SK-N-SH treated with all-trans-retinoic acid at 6 μM for 48 hours (cell line): ENCODE results near the gene VAC14.

Source experiments
- ATAC-seq: fragments of 200-7000 bp; cut with Tn5 transposase; 3 replicates; pipeline ENCODE4 v1.9.1; 2020; ENCODE audit warnings: mild to moderate bottlenecking, moderate library complexity
- ARNTL ChIP-seq: fragments of 450-650 bp; formaldehyde crosslinking; IDR thresholded peaks from 2 replicates; pipeline ENCODE4 v1.5.0; 2020; ENCODE audit warnings: low read depth, mild to moderate bottlenecking, moderate library complexity, borderline replicate concordance
- BACH2 ChIP-seq: fragments of 250-450 bp; sonication (Bioruptor Pico); IDR thresholded peaks from 2 replicates; pipeline ENCODE4 v1.9.0; 2021; ENCODE audit warnings: mild to moderate bottlenecking, borderline replicate concordance
- CREB5 ChIP-seq: fragments of 250-450 bp; sonication (Bioruptor Pico); IDR thresholded peaks from 2 replicates; pipeline ENCODE4 v1.5.1; 2020; ENCODE audit warnings: low read depth, mild to moderate bottlenecking, moderate library complexity
- CSDC2 ChIP-seq: fragments of 250-450 bp; sonication (Bioruptor Pico); IDR thresholded peaks from 2 replicates; pipeline ENCODE4 v1.5.0; 2020; ENCODE audit warnings: mild to moderate bottlenecking, moderate library complexity
- ESRRG ChIP-seq: fragments of 250-450 bp; sonication (Bioruptor Pico); IDR thresholded peaks from 2 replicates; pipeline ENCODE4 v1.6.1; 2021; ENCODE audit warnings: mild to moderate bottlenecking
- GLIS3 ChIP-seq: fragments of 250-450 bp; sonication (Bioruptor Pico); IDR thresholded peaks from 2 replicates; pipeline ENCODE4 v1.5.0; 2020; ENCODE audit warnings: mild to moderate bottlenecking, moderate library complexity
- ISL1 ChIP-seq: fragments of 250-450 bp; sonication (Bioruptor Pico); IDR thresholded peaks from 2 replicates; pipeline ENCODE4 v2.1.2; 2022; ENCODE audit warnings: mild to moderate bottlenecking, moderate library complexity
- OSR1 ChIP-seq: fragments of 250-450 bp; sonication (Bioruptor Pico); IDR thresholded peaks from 2 replicates; pipeline ENCODE4 v1.8.0; 2022; ENCODE audit warnings: moderate library complexity, mild to moderate bottlenecking, inconsistent platforms
- PATZ1 ChIP-seq: fragments of 250-450 bp; sonication (Bioruptor Pico); IDR thresholded peaks from 2 replicates; pipeline ENCODE4 v1.8.0; 2020; ENCODE audit warnings: mild to moderate bottlenecking, moderate library complexity, borderline replicate concordance
- PPARA ChIP-seq: fragments of 250-450 bp; sonication (Bioruptor Pico); IDR thresholded peaks from 2 replicates; pipeline ENCODE4 v1.5.0; 2020; ENCODE audit warnings: mild to moderate bottlenecking, borderline replicate concordance
- RARB ChIP-seq: fragments of 250-450 bp; sonication (Bioruptor Pico); IDR thresholded peaks from 2 replicates; pipeline ENCODE4 v1.8.0; 2021; ENCODE audit warnings: mild to moderate bottlenecking, moderate library complexity
- TCF4 ChIP-seq: fragments of 250-450 bp; sonication (Bioruptor Pico); IDR thresholded peaks from 2 replicates; pipeline ENCODE4 v1.8.0; 2021; ENCODE audit warnings: mild to moderate bottlenecking, moderate library complexity, borderline replicate concordance
- TOX ChIP-seq: fragments of 250-450 bp; sonication (Bioruptor Pico); IDR thresholded peaks from 2 replicates; pipeline ENCODE4 v1.8.0; 2021; ENCODE audit warnings: mild to moderate bottlenecking, moderate library complexity, borderline replicate concordance
- TSHZ2 ChIP-seq: fragments of 250-450 bp; sonication (Bioruptor Pico); IDR thresholded peaks from 2 replicates; pipeline ENCODE4 v1.5.0; 2020; ENCODE audit warnings: mild to moderate bottlenecking, moderate library complexity
- ZC3H10 ChIP-seq: fragments of 250-450 bp; sonication (Bioruptor Pico); IDR thresholded peaks from 2 replicates; pipeline ENCODE4 v1.5.1; 2021; ENCODE audit warnings: mild to moderate bottlenecking, moderate library complexity
- ZFP3 ChIP-seq: fragments of 250-450 bp; sonication (Bioruptor Pico); IDR thresholded peaks from 2 replicates; pipeline ENCODE4 v1.5.0; 2020; ENCODE audit warnings: mild to moderate bottlenecking, moderate library complexity
- ZNF565 ChIP-seq: fragments of 450-650 bp; formaldehyde crosslinking; conservative IDR thresholded peaks from 2 replicates; pipeline ENCODE4 v1.5.0; 2020; ENCODE audit warnings: low read depth, mild to moderate bottlenecking, moderate library complexity
- ZNF8 ChIP-seq: fragments of 450-650 bp; formaldehyde crosslinking; IDR thresholded peaks from 2 replicates; pipeline ENCODE4 v1.5.0; 2020; ENCODE audit warnings: mild to moderate bottlenecking, moderate library complexity
- TF ChIP-seq, protein P1 (sequence below): fragments of 250-450 bp; sonication (Bioruptor Pico); IDR thresholded peaks from 2 replicates; pipeline ENCODE4 v1.5.1; 2021; ENCODE audit warnings: mild to moderate bottlenecking, moderate library complexity

VAC14 gene

GRCh38 chr16:70664325-70665112 lies 136.4 kb downstream of the VAC14 start:
- no peak for ATAC-seq

DNA sequence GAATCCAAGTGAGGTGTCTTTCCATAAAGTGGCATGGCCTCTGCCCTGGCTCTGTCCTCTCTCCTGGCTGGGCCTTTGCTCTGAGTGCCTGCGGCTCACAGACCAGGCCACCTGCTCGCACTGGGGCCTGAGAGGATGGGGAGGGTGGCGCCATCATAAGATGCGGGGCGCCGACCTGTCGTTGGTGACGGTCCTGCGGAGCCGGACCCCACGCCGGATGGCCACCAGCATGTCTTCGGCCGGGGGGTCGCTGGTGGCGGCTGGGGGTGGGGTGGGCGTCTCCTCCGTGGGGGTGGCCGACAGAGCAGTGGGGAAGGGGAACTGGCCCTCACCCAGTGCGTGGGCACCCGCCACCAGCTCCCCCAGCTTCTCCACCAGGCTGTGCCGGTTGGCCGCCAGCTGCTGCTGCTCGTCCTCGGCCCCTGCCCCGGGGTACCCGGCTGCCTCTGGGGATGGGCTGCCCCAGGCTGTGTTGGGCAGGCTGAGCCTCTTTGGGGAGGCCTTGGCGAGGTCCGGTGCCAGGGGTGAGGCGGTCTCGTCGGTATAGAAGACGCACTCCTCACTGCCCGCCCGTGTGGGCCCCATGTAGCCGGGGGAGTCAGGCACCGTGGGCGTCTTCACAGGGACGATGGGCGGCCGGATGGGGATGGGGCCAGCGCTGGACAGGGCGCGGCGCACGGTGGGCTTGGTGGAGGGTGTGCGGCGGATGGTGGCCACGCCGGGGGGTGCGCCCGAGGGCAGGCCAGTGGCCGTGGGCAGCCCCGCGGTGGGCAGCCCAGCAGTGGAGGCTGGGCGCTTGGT lies 137.2 kb downstream of the VAC14 start:
- ATAC-seq, result no peak
- TF ChIP-seq RARB (no peak), TSHZ2 (no peak), TCF4 (CRISPR knock-in tag) (no peak), ZNF8 (CRISPR knock-in tag) (no peak), BACH2 (CRISPR knock-in tag) (no peak), PATZ1 (CRISPR knock-in tag) (no peak), ZC3H10 (CRISPR knock-in tag) (no peak), CSDC2 (CRISPR knock-in tag) (no peak), PPARA (CRISPR knock-in tag) (no peak), GLIS3 (CRISPR knock-in tag) (no peak), ISL1 (no peak), ZFP3 (CRISPR knock-in tag) (no peak), OSR1 (CRISPR knock-in tag) (no peak), ESRRG (no peak), ZNF565 (no peak), ARNTL (CRISPR knock-in tag) (no peak)
- TF ChIP-seq, protein P1, sequence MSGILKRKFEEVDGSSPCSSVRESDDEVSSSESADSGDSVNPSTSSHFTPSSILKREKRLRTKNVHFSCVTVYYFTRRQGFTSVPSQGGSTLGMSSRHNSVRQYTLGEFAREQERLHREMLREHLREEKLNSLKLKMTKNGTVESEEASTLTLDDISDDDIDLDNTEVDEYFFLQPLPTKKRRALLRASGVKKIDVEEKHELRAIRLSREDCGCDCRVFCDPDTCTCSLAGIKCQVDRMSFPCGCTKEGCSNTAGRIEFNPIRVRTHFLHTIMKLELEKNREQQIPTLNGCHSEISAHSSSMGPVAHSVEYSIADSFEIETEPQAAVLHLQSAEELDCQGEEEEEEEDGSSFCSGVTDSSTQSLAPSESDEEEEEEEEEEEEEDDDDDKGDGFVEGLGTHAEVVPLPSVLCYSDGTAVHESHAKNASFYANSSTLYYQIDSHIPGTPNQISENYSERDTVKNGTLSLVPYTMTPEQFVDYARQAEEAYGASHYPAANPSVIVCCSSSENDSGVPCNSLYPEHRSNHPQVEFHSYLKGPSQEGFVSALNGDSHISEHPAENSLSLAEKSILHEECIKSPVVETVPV (CRISPR knock-in tag), result no peak

More at GRCh38 chr16:70664325-70665112, 136.4 kb downstream of the VAC14 start:
- no peak for TF ChIP-seq ESRRG
- no peak for TF ChIP-seq CSDC2 (CRISPR knock-in tag)
- no peak for TF ChIP-seq BACH2 (CRISPR knock-in tag)
- TF ChIP-seq ZNF8 (CRISPR knock-in tag), result no peak
- TF ChIP-seq PPARA (CRISPR knock-in tag), result no peak
- no peak for TF ChIP-seq ZFP3 (CRISPR knock-in tag)
- TF ChIP-seq OSR1 (CRISPR knock-in tag), result no peak
- TF ChIP-seq ARNTL (CRISPR knock-in tag), result no peak
- no peak for TF ChIP-seq GLIS3 (CRISPR knock-in tag)
- no peak for TF ChIP-seq TCF4 (CRISPR knock-in tag)
- no peak for TF ChIP-seq ZNF565
- TF ChIP-seq, all 23 proteins: peak for 0

DNA sequence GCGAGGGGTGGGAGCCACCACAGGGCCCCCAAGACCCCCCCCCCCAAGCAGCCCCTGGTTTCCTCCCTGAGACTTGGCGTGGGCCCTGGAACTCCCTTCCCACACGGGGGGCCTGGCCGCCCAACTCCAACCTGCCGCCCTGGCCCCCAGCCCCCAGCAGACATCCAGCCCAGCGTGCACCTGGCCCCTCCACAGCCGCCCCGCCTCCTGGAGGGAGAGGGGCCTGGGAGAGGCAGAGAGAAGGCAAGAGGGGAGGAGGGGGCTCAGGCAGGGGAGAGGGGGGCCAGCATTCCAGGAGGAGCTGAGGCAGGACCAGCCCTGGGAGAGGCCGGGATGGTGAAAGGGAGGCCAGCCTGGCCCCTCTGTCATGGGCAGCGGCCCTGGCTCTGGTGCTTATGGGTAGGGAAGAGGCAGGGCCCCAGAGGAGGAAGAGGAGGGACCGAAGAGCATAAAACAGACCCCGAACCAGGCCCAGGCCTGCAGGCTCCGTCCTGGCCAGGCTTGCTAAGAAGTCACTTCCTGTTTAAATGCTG lies 137.9 kb downstream of the VAC14 start:
- no peak; the same call in 2 of the 3 replicates for ATAC-seq
- TF ChIP-seq RARB (no peak), GLIS3 (CRISPR knock-in tag) (no peak), CREB5 (CRISPR knock-in tag) (no peak), ZNF565 (no peak), TOX (no peak), BACH2 (CRISPR knock-in tag) (no peak)
- TF ChIP-seq, all 23 proteins: peak for 0
